ENCODE results near the gene PTGS2. TPM values are rescaled to one million over a fixed set of nuclear protein-coding genes. Genes with fewer than 3 reads are reported as not detected.

Gene PTGS2
- total RNA-seq, result under 1 TPM; 0.09 to 0.15 TPM
- polyA plus RNA-seq (2013, experiment 1 of 2), result 0.18 TPM
- polyA plus RNA-seq (2013, experiment 2 of 2), result 0.46 TPM
- long read RNA-seq, experiment 1, result 0 reads
- long read RNA-seq, experiment 2, result 0 reads
- long read RNA-seq, experiment 3, result 0 reads
- long read RNA-seq, experiment 4, result 0 reads

- Mint-ChIP-seq H3K27ac (peak within 1 kb of the TSS; percentile 91), H3K27me3 (ENCODE audit: insufficient read depth) (peaks cover 23% of the 10 kb centered on the region), H3K36me3 (ENCODE audit: low read depth) (no peaks in the 10 kb centered on the region), H3K9me3 (no peaks in the 10 kb centered on the region), H3K4me3 (peak within 1 kb of the TSS; percentile 79), H3K4me1 (no peaks in the 10 kb centered on the region)
- Histone ChIP-seq H3K4me3 (ENCODE audit: low read length) (peak within 1 kb of the TSS; percentile 94), H3K9me3 (ENCODE audit: control insufficient read depth, low read length) (no peaks in the 10 kb centered on the region), H3K36me3 (ENCODE audit: control insufficient read depth, insufficient read depth, low read length) (no peaks in the 10 kb centered on the region), H3K4me1 (ENCODE audit: control insufficient read depth, insufficient read depth, low read length) (peaks cover 3% of the 10 kb centered on the region), H3K27ac (ENCODE audit: low read depth, low read length) (no peak within 1 kb of the TSS), H3K27me3 (ENCODE audit: control insufficient read depth, insufficient read depth, low read length, poor library complexity, severe bottlenecking) (peaks cover 25% of the 10 kb centered on the region), H3K9ac (ENCODE audit: extremely low read depth, low read length, poor library complexity, severe bottlenecking) (peak within 1 kb of the TSS; percentile 74)
- DNase-seq, result peak; percentile 95
- peak; percentile 79 for TF ChIP-seq CTCF (conservative IDR thresholded peaks at IDR 0.05)
- WGBS, 2 experiments (ENCODE audit: insufficient coverage in 1 of 2, insufficient read length in 1 of 2), result 1 to 4% methylated on average over 14 to 52 of the region's 52 CpGs
Observed at GRCh38 chr1:186680245-186681061, at the start of gene PTGS2. TSS of gene PTGS2 (minus strand) at chr1:186680423. CDS start at chr1:186680290, 133 bp downstream.

GRCh38 chr1:186722711-186723309, 42.6 kb upstream of the PTGS2 start:
- Histone ChIP-seq H3K9ac (ENCODE audit: extremely low read depth, low read length, poor library complexity, severe bottlenecking) (no peak overlapping the region), H3K4me1 (ENCODE audit: control insufficient read depth, insufficient read depth, low read length) (no peaks in the 10 kb centered on the region), H3K27ac (ENCODE audit: low read depth, low read length) (no peak overlapping the region), H3K36me3 (ENCODE audit: control insufficient read depth, insufficient read depth, low read length) (no peaks in the 10 kb centered on the region), H3K9me3 (ENCODE audit: control insufficient read depth, low read length) (no peaks in the 10 kb centered on the region), H3K4me3 (ENCODE audit: low read length) (no peak overlapping the region), H3K27me3 (ENCODE audit: control insufficient read depth, insufficient read depth, low read length, poor library complexity, severe bottlenecking) (no peaks in the 10 kb centered on the region)
- DNase-seq, result no peak
- Mint-ChIP-seq H3K36me3 (ENCODE audit: low read depth) (no peaks in the 10 kb centered on the region), H3K4me3 (no peak overlapping the region), H3K27ac (no peak overlapping the region), H3K4me1 (no peaks in the 10 kb centered on the region), H3K9me3 (peaks cover 5% of the 10 kb centered on the region), H3K27me3 (ENCODE audit: insufficient read depth) (no peaks in the 10 kb centered on the region)
- TF ChIP-seq CTCF (conservative IDR thresholded peaks at IDR 0.05), result peak; percentile 85
- 8 to 57% methylated on average over 2 to 3 of the region's 3 CpGs for WGBS, 2 experiments (ENCODE audit: insufficient coverage in 1 of 2, insufficient read length in 1 of 2)

- no peaks in the 10 kb centered on the region for H3K9me3 Mint-ChIP-seq
- H3K4me1 Mint-ChIP-seq, result no peaks in the 10 kb centered on the region
- no peak for DNase-seq
- no peaks in the 10 kb centered on the region for H3K4me1 ChIP-seq (ENCODE audit: control insufficient read depth, insufficient read depth, low read length)
- H3K9ac ChIP-seq (ENCODE audit: extremely low read depth, low read length, poor library complexity, severe bottlenecking), result no peak overlapping the region
- no peaks in the 10 kb centered on the region for H3K36me3 Mint-ChIP-seq (ENCODE audit: low read depth)
- TF ChIP-seq CTCF (conservative IDR thresholded peaks at IDR 0.05), result no peak
- no peaks in the 10 kb centered on the region for H3K36me3 ChIP-seq (ENCODE audit: control insufficient read depth, insufficient read depth, low read length)
- H3K27me3 Mint-ChIP-seq (ENCODE audit: insufficient read depth), result no peaks in the 10 kb centered on the region
- no peak overlapping the region for H3K27ac Mint-ChIP-seq
- H3K4me3 Mint-ChIP-seq, result no peak overlapping the region
- H3K4me3 ChIP-seq (ENCODE audit: low read length), result no peak overlapping the region
- no peak overlapping the region for H3K27ac ChIP-seq (ENCODE audit: low read depth, low read length)
- no peaks in the 10 kb centered on the region for H3K27me3 ChIP-seq (ENCODE audit: control insufficient read depth, insufficient read depth, low read length, poor library complexity, severe bottlenecking)
- 83 to 93% methylated on average over 1 to 2 of the region's 2 CpGs for WGBS, 2 experiments (ENCODE audit: insufficient coverage in 1 of 2, insufficient read length in 1 of 2)
- no peaks in the 10 kb centered on the region for H3K9me3 ChIP-seq (ENCODE audit: control insufficient read depth, low read length)
Observed at GRCh38 chr1:186717286-186717685, 37.1 kb upstream of the PTGS2 start.

All from endodermal cell (in vitro differentiated cells).